Measurements from ENCODE around the gene NKD2.

- TF ChIP-seq EZH2 (IDR thresholded peaks at IDR 0.05; ENCODE audit: insufficient read depth, poor library complexity, severe bottlenecking) (no peak), EZH2phosphoT487 (IDR thresholded peaks at IDR 0.05; ENCODE audit: insufficient read depth, low read depth) (no peak)
Observed at GRCh38 chr5:1068895-1069719, 60.5 kb downstream of the NKD2 start.
